Measurements from ENCODE around the gene FKBP4.

The FKBP4 gene

GRCh38 chr12:2765052-2765451 is 29.7 kb upstream of the FKBP4 start:
- no peak for DNase-seq (ENCODE audit: low read depth in 1 of 2, low spot score in 1 of 2)
- TF ChIP-seq SPI1 (IDR thresholded peaks at IDR 0.05; ENCODE audit: borderline replicate concordance, low read depth) (no peak), GABPA (IDR thresholded peaks at IDR 0.05; ENCODE audit: low read depth) (no peak), REST (IDR thresholded peaks at IDR 0.05; ENCODE audit: insufficient replicate concordance, low read depth) (no peak), POLR2AphosphoS5 (IDR thresholded peaks at IDR 0.05; ENCODE audit: low read depth) (no peak), CTCF (IDR thresholded peaks at IDR 0.05; ENCODE audit: insufficient read depth, low read length) (no peak)
- Histone ChIP-seq H3K27ac (replicated peaks) (no peak overlapping the region), H3K27me3 (ENCODE audit: insufficient read depth, poor library complexity, severe bottlenecking) (no peaks in the 10 kb centered on the region), H3K4me3 (replicated peaks; ENCODE audit: insufficient read depth, low read length) (no peak overlapping the region)

GRCh38 chr12:2765608-2766007 is 29.2 kb upstream of the FKBP4 start:
- no peak for DNase-seq (ENCODE audit: low read depth in 1 of 2, low spot score in 1 of 2)

More at GRCh38 chr12:2765608-2766007, 29.2 kb upstream of the FKBP4 start:
- H3K27ac ChIP-seq (replicated peaks), result no peak overlapping the region
- no peak overlapping the region for H3K4me3 ChIP-seq (replicated peaks; ENCODE audit: insufficient read depth, low read length)
- H3K27me3 ChIP-seq (ENCODE audit: insufficient read depth, poor library complexity, severe bottlenecking), result no peaks in the 10 kb centered on the region
- no peak for TF ChIP-seq SPI1 (IDR thresholded peaks at IDR 0.05; ENCODE audit: borderline replicate concordance, low read depth)
- TF ChIP-seq CTCF (IDR thresholded peaks at IDR 0.05; ENCODE audit: insufficient read depth, low read length), result no peak
- TF ChIP-seq REST (IDR thresholded peaks at IDR 0.05; ENCODE audit: insufficient replicate concordance, low read depth), result no peak
- TF ChIP-seq POLR2AphosphoS5 (IDR thresholded peaks at IDR 0.05; ENCODE audit: low read depth), result no peak
- TF ChIP-seq GABPA (IDR thresholded peaks at IDR 0.05; ENCODE audit: low read depth), result no peak

Measured in HL-60 (cell line).